Uterus (tissue), 2 donors: ENCODE results near the gene CNTNAP5.

Experiments used
- CTCF ChIP-seq, 4 experiments: fragments of 200-600 bp in 2 of 4; fragments of 450-650 bp in 2 of 4; sonication (generic) in 2 of 4; IDR thresholded peaks; one replicate each; pipeline ENCODE4 v1.5.1; 2016 to 2019; ENCODE audit warnings: antibody characterized with exemption in 4 of 4, mild to moderate bottlenecking in 2 of 4, moderate library complexity in 1 of 4
- POLR2A ChIP-seq, 2 donors: fragments of 450-650 bp; IDR thresholded peaks; one replicate each; pipeline ENCODE4 v1.6.1; 2016; ENCODE audit warnings: antibody characterized with exemption in 2 of 2, mild to moderate bottlenecking in 1 of 2, moderate library complexity in 1 of 2

GRCh38 chr2:124272261-124272841, 247.3 kb downstream of the CNTNAP5 start:
- TF ChIP-seq CTCF (IDR thresholded peaks at IDR 0.05) (no peak), POLR2A (IDR thresholded peaks at IDR 0.05) (no peak)
